Mesendoderm (in vitro differentiated cells): Measurements from ENCODE around the gene COPS9.

Source experiments
- DNase-seq: peaks from one replicate; pipeline ENCODE4 v3.0.0; 2013
- H2AK5ac ChIP-seq: 2 replicates; pipeline ENCODE4 v1.6.1; 2013; ENCODE audit warnings: low read length, inconsistent platforms
- H2BK120ac ChIP-seq: 2 replicates; pipeline ENCODE4 v1.6.1; 2013; ENCODE audit warnings: low read depth, mild to moderate bottlenecking, low read length, moderate library complexity, mixed read lengths
- H2BK15ac ChIP-seq: replicated peaks from 2 replicates; pipeline ENCODE4 v1.6.1; 2013; ENCODE audit warnings: low read depth, mild to moderate bottlenecking, moderate library complexity
- H2BK5ac ChIP-seq: 2 replicates; pipeline ENCODE4 v1.6.1; 2013; ENCODE audit warnings: low read length, inconsistent platforms
- H3K18ac ChIP-seq: 2 replicates; pipeline ENCODE4 v1.6.1; 2013; ENCODE audit warnings: mild to moderate bottlenecking, low read length, mixed read lengths
- H3K23ac ChIP-seq: one replicate; pipeline ENCODE4 v1.6.1; 2013; ENCODE audit warnings: low read length
- H3K27ac ChIP-seq: 2 replicates; pipeline ENCODE4 v1.5.1; 2013; ENCODE audit warnings: low read depth, mild to moderate bottlenecking, inconsistent platforms, low read length, moderate library complexity
- H3K27me3 ChIP-seq: 2 replicates; pipeline ENCODE4 v1.6.1; 2013; ENCODE audit warnings: low read length, control low read depth, mild to moderate bottlenecking, inconsistent platforms; ENCODE audit not compliant: insufficient read depth, poor library complexity
- H3K36me3 ChIP-seq: 2 replicates; pipeline ENCODE4 v1.6.1; 2013; ENCODE audit warnings: low read length, inconsistent platforms; ENCODE audit not compliant: control insufficient read depth, insufficient read depth
- H3K4ac ChIP-seq: one replicate; pipeline ENCODE4 v1.6.1; 2013; ENCODE audit warnings: low read depth, mild to moderate bottlenecking, low read length, moderate library complexity
- H3K4me1 ChIP-seq: 2 replicates; pipeline ENCODE4 v1.6.1; 2013; ENCODE audit warnings: low read depth, low read length, inconsistent platforms; ENCODE audit not compliant: control insufficient read depth
- H3K4me2 ChIP-seq: 2 replicates; pipeline ENCODE4 v1.6.1; 2013; ENCODE audit warnings: low read length
- H3K4me3 ChIP-seq: 2 replicates; pipeline ENCODE4 v1.5.1; 2013; ENCODE audit warnings: mild to moderate bottlenecking, low read length
- H3K56ac ChIP-seq: one replicate; pipeline ENCODE4 v1.6.1; 2013; ENCODE audit warnings: low read length
- H3K79me1 ChIP-seq: 2 replicates; pipeline ENCODE4 v1.6.1; 2013; ENCODE audit warnings: low read length, inconsistent platforms
- H3K79me2 ChIP-seq: 2 replicates; pipeline ENCODE4 v1.6.1; 2013; ENCODE audit warnings: mild to moderate bottlenecking, low read length; ENCODE audit not compliant: control insufficient read depth, insufficient read depth
- H3K9ac ChIP-seq: 2 replicates; pipeline ENCODE4 v1.6.1; 2013; ENCODE audit warnings: low read length, inconsistent platforms
- H4K5ac ChIP-seq: one replicate; pipeline ENCODE4 v1.6.1; 2013; ENCODE audit warnings: low read length
- H4K8ac ChIP-seq: one replicate; pipeline ENCODE4 v1.6.1; 2013; ENCODE audit warnings: low read depth, mild to moderate bottlenecking, control low read depth, low read length, moderate library complexity
- WGBS: extraction: QIAGEN DNeasy Blood & Tissue Kit; methylation state at CpG from one replicate; pipeline ENCODE4 v1.1.7; 2013; ENCODE audit warnings: low lambda C conversion rate, missing lambda C conversion rate; ENCODE audit not compliant: insufficient coverage; ENCODE audit errors: extremely low coverage; 5-methylcytosine and 5-hydroxymethylcytosine counted together

COPS9 gene

DNA sequence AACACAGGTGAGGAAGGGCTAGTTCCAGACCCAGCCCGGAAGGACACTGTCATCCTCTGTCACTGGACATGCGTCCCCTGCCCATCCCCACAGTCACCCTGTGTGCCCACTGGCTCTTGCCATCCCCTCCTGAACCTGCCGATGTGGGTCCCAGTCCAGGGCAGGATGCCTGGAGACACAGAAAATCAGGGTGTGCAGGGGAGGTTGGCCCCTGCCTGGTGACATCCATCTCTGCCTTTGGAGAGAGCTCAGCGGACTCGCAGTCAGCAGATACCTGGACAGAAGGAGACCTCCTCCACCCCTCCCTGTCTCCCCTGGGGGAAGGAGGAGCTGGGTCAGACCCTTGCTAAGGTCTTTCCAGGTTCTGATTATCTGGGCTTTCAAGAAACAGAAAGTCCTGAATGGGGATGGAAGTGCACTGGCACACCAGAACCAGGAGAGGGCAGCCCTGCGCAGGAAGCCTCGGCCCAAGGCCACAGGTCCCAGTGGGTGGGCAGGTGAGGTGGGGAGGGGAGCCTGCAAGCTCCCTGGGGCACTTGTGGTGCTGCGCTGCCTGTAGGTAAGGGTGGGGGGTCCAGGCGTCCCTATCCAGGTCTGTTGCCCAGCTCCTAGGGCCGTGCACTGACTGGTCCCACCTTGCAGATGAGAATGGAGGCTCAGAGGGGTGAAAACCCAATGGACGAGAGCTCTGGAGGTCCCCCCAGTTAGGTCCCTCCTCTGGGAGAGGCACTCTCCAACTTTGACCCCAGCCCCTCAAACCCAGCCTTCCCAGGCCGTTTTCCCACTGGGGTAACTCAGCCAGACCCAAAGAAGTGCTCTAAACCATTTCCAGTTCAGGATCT is 14.1 kb upstream of the COPS9 start:
- Histone ChIP-seq H3K4me2 (no peak overlapping the region), H3K4me3 (no peak overlapping the region), H2BK15ac (no peak overlapping the region), H3K18ac (no peak overlapping the region), H2AK5ac (no peak overlapping the region), H3K27ac (no peak overlapping the region), H3K79me2 (no peaks in the 10 kb centered on the region), H3K36me3 (no peaks in the 10 kb centered on the region), H3K4me1 (no peaks in the 10 kb centered on the region), H3K27me3 (no peaks in the 10 kb centered on the region), H2BK5ac (no peak overlapping the region), H4K8ac (no peak overlapping the region), H3K23ac (no peak overlapping the region), H2BK120ac (no peak overlapping the region), H3K9ac (no peak overlapping the region), H3K4ac (no peak overlapping the region), H3K56ac (no peak overlapping the region), H4K5ac (no peak overlapping the region), H3K79me1 (no peaks in the 10 kb centered on the region)
- peak; percentile 62 for DNase-seq
- no CpG with 5 or more reads among the region's 12 CpGs for WGBS

DNA sequence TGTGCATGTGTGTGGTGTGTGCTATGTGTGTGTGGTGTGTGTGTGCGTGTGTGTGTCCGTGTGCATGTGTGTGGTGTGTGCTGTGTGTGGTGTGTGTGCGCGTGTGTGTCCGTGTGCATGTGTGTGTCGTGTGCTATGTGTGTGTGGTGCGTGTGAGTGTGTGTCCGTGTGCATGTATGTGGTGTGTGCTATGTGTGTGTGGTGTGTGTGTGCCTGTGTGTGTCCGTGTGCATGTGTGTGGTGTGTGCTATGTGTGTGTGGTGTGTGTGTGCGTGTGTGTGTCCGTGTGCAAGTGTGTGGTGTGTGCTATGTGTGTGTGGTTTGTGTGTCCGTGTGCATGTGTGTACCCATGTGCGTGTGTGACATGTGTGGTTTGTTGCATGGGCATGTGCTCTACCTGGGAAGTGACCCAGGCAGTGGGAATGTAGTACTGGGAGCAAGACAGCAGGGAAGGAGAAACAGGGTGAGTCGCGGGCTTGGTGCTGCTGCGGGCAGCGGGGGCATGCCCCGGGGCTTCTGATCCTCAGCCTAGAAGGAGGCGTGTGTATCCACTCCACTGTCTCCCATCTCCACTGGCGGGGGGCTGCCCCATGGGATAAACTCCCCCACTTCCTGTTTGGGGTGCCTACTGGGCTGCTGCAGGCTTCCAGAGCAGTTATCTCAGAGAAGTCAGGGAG is 11.9 kb upstream of the COPS9 start:
- Histone ChIP-seq H3K36me3 (no peaks in the 10 kb centered on the region), H3K4me2 (no peak overlapping the region), H3K27ac (no peak overlapping the region), H2BK120ac (no peak overlapping the region), H3K27me3 (no peaks in the 10 kb centered on the region), H2BK15ac (no peak overlapping the region), H2BK5ac (no peak overlapping the region), H3K4me3 (no peak overlapping the region), H2AK5ac (no peak overlapping the region), H3K79me1 (no peaks in the 10 kb centered on the region), H4K5ac (no peak overlapping the region), H4K8ac (no peak overlapping the region), H3K56ac (no peak overlapping the region), H3K18ac (no peak overlapping the region), H3K23ac (no peak overlapping the region), H3K79me2 (no peaks in the 10 kb centered on the region), H3K4me1 (no peaks in the 10 kb centered on the region), H3K9ac (no peak overlapping the region), H3K4ac (no peak overlapping the region)
- DNase-seq: no peak
- no CpG with 5 or more reads among the region's 20 CpGs for WGBS

GRCh38 chr2:240147382-240147781 is 11.3 kb upstream of the COPS9 start:
- H3K23ac ChIP-seq: no peak overlapping the region
- H3K4me1 ChIP-seq: no peaks in the 10 kb centered on the region
- no peak overlapping the region for H4K5ac ChIP-seq
- H3K18ac ChIP-seq: no peak overlapping the region
- no peaks in the 10 kb centered on the region for H3K36me3 ChIP-seq
- H3K4me3 ChIP-seq: no peak overlapping the region
- no peak overlapping the region for H3K4me2 ChIP-seq
- no peak overlapping the region for H3K56ac ChIP-seq
- H4K8ac ChIP-seq: no peak overlapping the region
- no peak overlapping the region for H2BK120ac ChIP-seq
- H3K79me2 ChIP-seq: no peaks in the 10 kb centered on the region
- H3K4ac ChIP-seq: no peak overlapping the region
- no peaks in the 10 kb centered on the region for H3K27me3 ChIP-seq
- no peak overlapping the region for H3K9ac ChIP-seq
- H2BK5ac ChIP-seq: no peak overlapping the region
- DNase-seq: no peak
- H2AK5ac ChIP-seq: no peak overlapping the region
- H2BK15ac ChIP-seq: no peak overlapping the region
- H3K79me1 ChIP-seq: no peaks in the 10 kb centered on the region
- no peak overlapping the region for H3K27ac ChIP-seq
- WGBS: no CpG with 5 or more reads among the region's 5 CpGs

GRCh38 chr2:240146627-240147278 is 10.6 kb upstream of the COPS9 start:
- Histone ChIP-seq H2BK15ac (no peak overlapping the region), H3K27ac (no peak overlapping the region), H3K4me2 (no peak overlapping the region), H2BK5ac (no peak overlapping the region), H3K36me3 (no peaks in the 10 kb centered on the region), H3K27me3 (no peaks in the 10 kb centered on the region), H4K8ac (no peak overlapping the region), H2AK5ac (no peak overlapping the region), H3K4me1 (no peaks in the 10 kb centered on the region), H3K79me1 (no peaks in the 10 kb centered on the region), H3K18ac (no peak overlapping the region), H3K79me2 (no peaks in the 10 kb centered on the region), H3K23ac (no peak overlapping the region), H3K9ac (no peak overlapping the region), H3K4me3 (no peak overlapping the region), H3K4ac (no peak overlapping the region), H4K5ac (no peak overlapping the region), H3K56ac (no peak overlapping the region), H2BK120ac (no peak overlapping the region)
- no peak for DNase-seq
- no CpG with 5 or more reads among the region's 12 CpGs for WGBS

DNA sequence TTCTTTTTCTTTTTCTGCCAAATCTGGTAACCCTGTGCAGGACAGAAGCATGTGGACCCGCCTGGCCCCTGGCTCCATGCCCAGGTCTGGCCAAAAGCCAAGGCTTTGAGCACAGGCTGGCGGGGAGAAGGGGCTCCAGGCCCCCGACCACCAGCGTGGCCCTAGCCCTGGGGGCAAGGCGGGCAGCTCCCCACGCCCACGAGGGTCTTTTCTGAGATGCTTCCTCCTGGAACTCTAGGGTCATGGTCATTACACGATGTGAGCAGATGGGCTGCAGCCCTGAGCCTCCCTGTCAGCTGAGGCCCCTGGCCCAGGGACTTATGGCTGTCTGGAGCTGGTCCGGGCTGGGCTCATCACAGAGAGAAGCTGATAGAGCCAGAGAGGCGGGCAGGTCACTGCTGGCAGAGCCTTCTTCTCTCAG is 10.0 kb upstream of the COPS9 start:
- Histone ChIP-seq H2AK5ac (no peak overlapping the region), H3K18ac (no peak overlapping the region), H3K4ac (no peak overlapping the region), H2BK120ac (no peak overlapping the region), H3K36me3 (no peaks in the 10 kb centered on the region), H4K8ac (no peak overlapping the region), H4K5ac (no peak overlapping the region), H3K79me2 (no peaks in the 10 kb centered on the region), H3K27ac (no peak overlapping the region), H3K4me1 (no peaks in the 10 kb centered on the region), H2BK5ac (no peak overlapping the region), H3K27me3 (no peaks in the 10 kb centered on the region), H3K56ac (no peak overlapping the region), H3K23ac (no peak overlapping the region), H3K79me1 (no peaks in the 10 kb centered on the region), H3K9ac (no peak overlapping the region), H3K4me2 (no peak overlapping the region), H3K4me3 (no peak overlapping the region), H2BK15ac (no peak overlapping the region)
- no peak for DNase-seq
- no CpG with 5 or more reads among the region's 10 CpGs for WGBS
